Fibroblast of villous mesenchyme (primary cell): ENCODE results near the gene C10orf105. TPM values are rescaled to one million over a fixed set of nuclear protein-coding genes. Genes with fewer than 3 reads are reported as not detected.

Experiments
- DNase-seq: peaks from one replicate; pipeline ENCODE4 v3.0.0-alpha.2; 2010; ENCODE audit warnings: low read depth
- H3K4me3 ChIP-seq: 2 replicates; pipeline ENCODE4 v1.5.1; 2011; ENCODE audit warnings: low read depth, mild to moderate bottlenecking, low read length
- total RNA-seq: library from RNA; depleted of rRNA; stranded (reverse); fragments of >200 nt; gene quantifications from 2 replicates; pipeline ENCODE4 v1.2.3, GENCODE V29; 2012
- TF ChIP-seq, protein P1 (sequence below): IDR thresholded peaks from 2 replicates; pipeline ENCODE4 v1.5.1; 2012; ENCODE audit warnings: low read depth, mild to moderate bottlenecking, low read length; ENCODE audit not compliant: insufficient read depth

C10orf105 gene
- total RNA-seq, 1 donor: not detected

DNA sequence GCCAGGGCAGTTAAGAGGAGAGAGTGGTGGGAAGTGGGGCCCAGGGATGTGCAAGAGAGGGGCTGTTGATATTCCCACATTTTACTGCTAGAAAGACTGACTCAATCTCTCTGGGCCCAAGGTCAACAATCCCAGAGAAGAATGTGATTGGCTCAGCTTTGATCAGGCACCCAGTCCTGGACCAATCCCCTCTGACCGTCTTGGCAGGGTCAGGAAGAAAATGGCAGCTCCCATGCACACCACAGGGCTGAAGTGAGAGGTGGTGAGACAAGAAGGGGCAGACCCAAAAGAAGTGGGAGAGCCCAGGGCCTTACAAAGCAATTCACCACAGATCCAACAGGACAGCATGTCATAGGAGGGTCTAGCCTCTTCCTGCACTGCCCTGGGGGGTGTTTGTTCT is 3.3 kb upstream of the C10orf105 start:
- DNase-seq: no peak
- TF ChIP-seq, protein P1, sequence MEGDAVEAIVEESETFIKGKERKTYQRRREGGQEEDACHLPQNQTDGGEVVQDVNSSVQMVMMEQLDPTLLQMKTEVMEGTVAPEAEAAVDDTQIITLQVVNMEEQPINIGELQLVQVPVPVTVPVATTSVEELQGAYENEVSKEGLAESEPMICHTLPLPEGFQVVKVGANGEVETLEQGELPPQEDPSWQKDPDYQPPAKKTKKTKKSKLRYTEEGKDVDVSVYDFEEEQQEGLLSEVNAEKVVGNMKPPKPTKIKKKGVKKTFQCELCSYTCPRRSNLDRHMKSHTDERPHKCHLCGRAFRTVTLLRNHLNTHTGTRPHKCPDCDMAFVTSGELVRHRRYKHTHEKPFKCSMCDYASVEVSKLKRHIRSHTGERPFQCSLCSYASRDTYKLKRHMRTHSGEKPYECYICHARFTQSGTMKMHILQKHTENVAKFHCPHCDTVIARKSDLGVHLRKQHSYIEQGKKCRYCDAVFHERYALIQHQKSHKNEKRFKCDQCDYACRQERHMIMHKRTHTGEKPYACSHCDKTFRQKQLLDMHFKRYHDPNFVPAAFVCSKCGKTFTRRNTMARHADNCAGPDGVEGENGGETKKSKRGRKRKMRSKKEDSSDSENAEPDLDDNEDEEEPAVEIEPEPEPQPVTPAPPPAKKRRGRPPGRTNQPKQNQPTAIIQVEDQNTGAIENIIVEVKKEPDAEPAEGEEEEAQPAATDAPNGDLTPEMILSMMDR: no peak
- H3K4me3 ChIP-seq: no peak overlapping the region

DNA sequence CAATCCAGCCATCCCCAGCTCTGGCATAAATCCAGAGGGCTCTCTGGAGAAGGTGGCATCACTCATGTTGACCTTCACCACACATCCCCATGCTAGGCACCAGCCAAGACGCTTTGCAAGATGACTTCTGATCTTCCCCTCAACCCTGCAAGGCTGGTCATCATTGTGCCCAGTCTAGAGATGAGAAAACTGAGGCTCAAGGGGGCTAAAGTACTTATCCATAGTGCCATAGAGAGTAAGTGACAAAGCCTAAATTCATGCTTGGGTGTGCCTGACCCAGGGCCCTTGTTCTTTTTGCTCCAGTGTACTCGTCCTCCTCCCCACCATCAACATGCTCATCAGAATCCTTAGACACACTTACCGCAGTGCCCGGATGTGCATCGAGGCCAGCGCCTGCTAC is 1.7 kb upstream of the C10orf105 start:
- no peak overlapping the region for H3K4me3 ChIP-seq
- TF ChIP-seq, protein P1: no peak
- no peak for DNase-seq

DNA sequence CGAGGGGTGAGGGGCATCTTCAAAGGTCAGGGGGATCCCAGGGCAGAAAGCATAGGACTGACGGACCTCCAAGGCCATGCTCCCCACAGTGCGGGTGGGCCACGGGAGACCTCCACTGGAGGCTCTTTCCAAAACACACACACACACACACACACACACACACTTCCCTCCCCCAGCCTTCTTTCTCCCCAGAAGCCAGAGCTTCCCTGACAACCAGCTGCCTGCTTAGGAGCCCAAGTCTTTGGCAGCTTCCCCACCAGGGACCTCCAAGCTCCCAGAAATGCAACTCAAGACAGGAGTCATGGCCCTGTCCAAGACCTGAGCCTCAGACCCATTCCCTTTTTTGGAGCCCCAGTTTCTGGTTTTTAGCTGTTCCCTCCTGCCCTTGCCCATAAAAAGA is 710 bp upstream of the C10orf105 start:
- TF ChIP-seq, protein P1: no peak
- H3K4me3 ChIP-seq: no peak overlapping the region
- DNase-seq: no peak

DNA sequence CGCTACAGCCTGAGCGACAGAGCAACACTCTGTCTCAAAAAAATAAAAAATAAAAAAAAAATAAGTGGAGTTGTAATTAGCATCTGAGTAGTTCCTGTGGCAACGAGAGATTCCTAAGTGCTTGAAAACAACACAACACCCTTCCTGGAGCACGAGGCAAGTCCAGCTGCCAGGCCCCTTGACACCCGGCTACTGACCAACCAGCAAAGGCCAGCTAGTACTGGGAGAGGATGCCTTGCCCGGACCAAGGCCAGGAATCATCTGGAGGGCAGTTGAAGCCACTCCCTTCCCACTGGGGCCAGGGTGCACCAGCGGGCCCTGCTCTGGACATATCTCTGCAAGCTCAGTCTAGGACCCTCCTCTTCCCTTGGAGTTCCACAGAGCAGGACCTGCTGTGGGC is 536 bp downstream of the C10orf105 start:
- DNase-seq: peak; percentile 37
- TF ChIP-seq, protein P1: no peak

GRCh38 chr10:71718165-71718698 is 1.3 kb downstream of the C10orf105 start:
- no peak overlapping the region for H3K4me3 ChIP-seq
- DNase-seq: no peak
- TF ChIP-seq, protein P1: no peak

More for the DNA sequence above, 536 bp downstream of the C10orf105 start:
- no peak overlapping the region for H3K4me3 ChIP-seq

GRCh38 chr10:71717551-71717951 is 2.0 kb downstream of the C10orf105 start:
- DNase-seq: peak; percentile 55
- TF ChIP-seq, protein P1: no peak
- H3K4me3 ChIP-seq: no peak overlapping the region

DNA sequence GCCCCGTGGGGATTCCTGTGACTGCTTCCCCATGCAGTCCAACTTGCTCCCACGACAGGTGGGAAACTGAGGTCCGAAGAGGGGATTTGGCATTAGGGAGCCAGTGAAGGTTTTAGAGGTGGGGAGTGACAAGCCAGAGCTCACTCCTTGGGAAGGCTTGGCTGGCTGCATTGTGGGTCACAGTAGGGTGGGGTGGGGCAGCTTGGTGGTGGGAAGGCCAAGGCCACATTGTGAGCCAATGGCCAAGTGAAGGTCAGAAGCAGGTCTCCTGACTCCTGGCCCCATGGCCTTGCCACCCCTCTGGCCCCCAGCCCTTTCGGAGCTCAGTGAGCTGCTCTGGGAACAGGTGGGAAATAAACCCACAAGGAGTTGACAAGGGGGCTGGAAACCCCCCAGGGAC is 2.5 kb downstream of the C10orf105 start:
- TF ChIP-seq, protein P1: no peak
- DNase-seq: no peak
- no peak overlapping the region for H3K4me3 ChIP-seq
